ENCODE results near the gene TOR3A. TPM values are rescaled to one million over a fixed set of nuclear protein-coding genes. Genes with fewer than 3 reads are reported as not detected.

The TOR3A gene
- total and polyA plus RNA-seq, 2 of the 13 experiments (the other 11 are each of a cell fraction or from before 2014, with no cell fraction given), result 14.7 to 28.4 TPM

- in situ Hi-C loops (cut with HindIII; ENCODE audit: extremely low pct_ligation_motif_present, low pct_unique_long_range_greater_than_20kb), result no loop called here
- Histone ChIP-seq H3K4me3 (replicated peaks in 1 of 3; ENCODE audit: insufficient read depth in 1 of 3, low read depth in 2 of 3, low read length in 3 of 3) (no peak overlapping the region; a peak in 1 of 6 replicates), H3K4me2 (ENCODE audit: low read depth, low read length) (peak overlapping the region; percentile 64), H3K27ac (ENCODE audit: extremely low read length, insufficient read depth, low read length) (peak overlapping the region; percentile 66), H2AFZ (ENCODE audit: low read length) (no peak overlapping the region), H3K9me3 (ENCODE audit: low read length) (no peaks in the 10 kb centered on the region), H4K20me1 (ENCODE audit: insufficient read depth, low read length) (no peaks in the 10 kb centered on the region), H3K4me1 (ENCODE audit: insufficient read depth, low read length) (peaks cover 57% of the 10 kb centered on the region), H3K9ac (ENCODE audit: insufficient read depth, low read depth, low read length) (no peak overlapping the region; the same call in 1 of the 2 replicates), H3K27me3 (ENCODE audit: control insufficient read depth in 1 of 2, insufficient read depth in 2 of 2, low read length in 2 of 2) (no peaks in the 10 kb centered on the region), H3K79me2 (ENCODE audit: insufficient read depth, low read length) (no peaks in the 10 kb centered on the region), H3K36me3 (replicated peaks in 1 of 2; ENCODE audit: control insufficient read depth in 1 of 2, insufficient read depth in 2 of 2, low read length in 2 of 2) (peaks cover 16 to 37% of the 10 kb centered on the region in 2 experiments)
- DNase-seq (ENCODE audit: low spot score) (peak; percentile 55), FAIRE-seq (peak; percentile 67), ATAC-seq (peak; percentile 79)
- ChIA-PET CTCF (ENCODE audit: low intra/inter-chr PET ratio, low total read pairs) (interaction anchor here (0.8 to 1.1 kb wide), 2 partner anchors 88 to 264 kb away, joined by 3 read pairs; no protein-coding TSS in a partner anchor), POLR2A (interaction anchor here (0.5 to 4.0 kb wide), 3 partner anchors 14 to 900 kb away, joined by 3 to 20 read pairs (median 6); partner anchors contain the start of gene TOR3A)
- no TSS peak for BruUV-seq (replicated peaks)
- intact Hi-C loops (cut with micrococcal nuclease; ENCODE audit: unreplicated experiment), result loop anchor here (1.0 to 5.0 kb wide), 2 partner anchors 23 to 87 kb away; partner anchors contain the start of gene TOR3A
- 57% methylated on average over 7 of the region's 7 CpGs for WGBS (ENCODE audit: low lambda C conversion rate)
- TF ChIP-seq ZSCAN30 (CRISPR knock-in tag; IDR thresholded peaks at IDR 0.05), result no peak
- no peak for TF ChIP-seq CCAR2 (optimal IDR thresholded peaks at IDR 0.05; ENCODE audit: low read depth, low read length)
- TF ChIP-seq ZBTB4 (CRISPR knock-in tag; IDR thresholded peaks at IDR 0.05; ENCODE audit: borderline replicate concordance), result peak; percentile 86
- no peak for TF ChIP-seq ARID5B (CRISPR knock-in tag; IDR thresholded peaks at IDR 0.05)
- TF ChIP-seq HOXA7 (CRISPR knock-in tag; IDR thresholded peaks at IDR 0.05), result no peak
- no peak for TF ChIP-seq ZBTB2 (CRISPR knock-in tag; IDR thresholded peaks at IDR 0.05; ENCODE audit: low read depth)
- no peak for TF ChIP-seq PPARG (CRISPR knock-in tag; conservative IDR thresholded peaks at IDR 0.05)
- 0 out of 2 replicates have a peak, but pooled peaks have one; percentile 3 for TF ChIP-seq POGZ (CRISPR knock-in tag; IDR thresholded peaks at IDR 0.05)
- no peak for TF ChIP-seq ZNF883 (CRISPR knock-in tag; IDR thresholded peaks at IDR 0.05; ENCODE audit: not compliant biosample characterization)
- no peak for TF ChIP-seq THAP11 (CRISPR knock-in tag; IDR thresholded peaks at IDR 0.05)
- peak; percentile 50; the same call in 1 of the 2 replicates for TF ChIP-seq SMC3 (IDR thresholded peaks at IDR 0.05; ENCODE audit: low read length)
- TF ChIP-seq BRF2 (CRISPR knock-in tag; IDR thresholded peaks at IDR 0.05), result no peak
- TF ChIP-seq GMEB2 (CRISPR knock-in tag; IDR thresholded peaks at IDR 0.05; ENCODE audit: low read depth), result no peak
These were observed 23.5 kb downstream of the TOR3A start for GRCh38 chr1:179105393-179105792.

Data from HepG2 (cell line).